Hepatic stellate cell (primary cell): ENCODE measurements around the gene CCDC33.
"Not testable (repeated sequence)": the region's sequence is repeated elsewhere in the genome, so short reads cannot be mapped to it uniquely, and the experiment has no call there.

Source experiments
- DNase-seq: peaks from one replicate; pipeline ENCODE4 v3.0.0; 2011; ENCODE audit warnings: low spot score

Gene CCDC33

DNA sequence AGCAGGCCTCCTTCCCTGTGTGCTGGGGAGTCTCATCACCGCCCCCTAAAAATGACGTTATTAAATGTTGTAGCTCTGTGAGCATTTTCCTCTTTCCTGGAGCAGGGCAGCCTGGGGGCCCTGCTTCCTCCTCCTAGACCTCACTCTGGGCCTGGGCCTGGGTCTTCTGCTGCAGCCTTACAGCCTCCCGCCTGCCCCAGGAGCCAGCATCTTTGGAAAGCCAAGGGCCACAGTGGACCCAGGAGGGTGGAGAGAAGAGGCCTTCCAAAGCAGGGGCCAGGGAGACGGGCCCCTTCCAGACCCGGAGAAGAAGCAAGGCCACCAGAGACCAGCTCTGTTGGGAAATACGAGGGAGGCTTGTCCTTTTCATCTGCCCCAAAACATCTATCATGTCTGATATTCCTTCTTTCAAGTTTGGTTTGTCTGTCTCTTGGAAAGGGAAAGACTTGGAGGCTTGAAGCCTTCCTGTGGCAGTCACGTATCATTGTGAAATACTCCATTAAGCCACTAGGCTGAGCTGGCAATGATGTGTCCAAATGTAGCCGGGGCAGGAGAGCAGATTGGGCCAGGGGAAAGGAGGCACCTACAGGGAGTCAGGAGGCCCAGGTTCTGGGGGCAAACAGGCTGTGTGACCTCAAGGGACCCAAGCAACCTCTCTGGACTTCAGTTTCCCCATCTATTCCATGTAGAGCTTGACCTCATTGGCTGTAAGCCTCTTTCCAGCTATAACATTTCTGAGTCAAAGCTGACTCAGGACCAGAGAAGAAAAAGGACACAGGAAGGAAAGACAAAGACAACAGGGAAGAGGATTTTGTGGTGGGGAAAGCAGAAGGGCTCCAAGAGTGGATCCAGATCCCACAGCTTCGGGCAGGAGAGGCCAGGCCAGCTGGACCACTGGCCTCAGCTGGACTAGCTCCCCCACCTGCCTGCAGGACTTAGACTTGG is 100.2 kb downstream of the CCDC33 start:
- peak; percentile 54 for DNase-seq

DNA sequence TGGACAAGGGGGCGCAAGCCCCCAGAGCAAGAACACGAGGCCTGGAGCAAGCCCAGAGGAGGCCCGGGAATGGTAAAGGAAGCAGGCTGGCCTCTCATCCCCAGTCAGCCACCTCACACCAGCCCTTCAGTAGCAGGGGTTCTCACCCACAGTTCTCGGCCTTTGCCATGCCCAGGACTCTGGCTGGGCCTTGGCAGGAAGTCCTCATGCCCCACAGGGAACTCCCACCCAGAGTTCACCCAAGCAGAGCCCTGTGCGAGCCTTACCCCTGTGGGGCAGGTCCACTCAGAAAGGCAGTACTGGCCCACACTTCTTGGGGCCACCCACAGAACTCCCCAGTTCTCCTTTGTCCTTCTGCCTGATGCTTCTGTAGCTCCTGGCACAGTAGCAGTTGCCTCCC is 101.0 kb downstream of the CCDC33 start:
- DNase-seq = no peak

DNA sequence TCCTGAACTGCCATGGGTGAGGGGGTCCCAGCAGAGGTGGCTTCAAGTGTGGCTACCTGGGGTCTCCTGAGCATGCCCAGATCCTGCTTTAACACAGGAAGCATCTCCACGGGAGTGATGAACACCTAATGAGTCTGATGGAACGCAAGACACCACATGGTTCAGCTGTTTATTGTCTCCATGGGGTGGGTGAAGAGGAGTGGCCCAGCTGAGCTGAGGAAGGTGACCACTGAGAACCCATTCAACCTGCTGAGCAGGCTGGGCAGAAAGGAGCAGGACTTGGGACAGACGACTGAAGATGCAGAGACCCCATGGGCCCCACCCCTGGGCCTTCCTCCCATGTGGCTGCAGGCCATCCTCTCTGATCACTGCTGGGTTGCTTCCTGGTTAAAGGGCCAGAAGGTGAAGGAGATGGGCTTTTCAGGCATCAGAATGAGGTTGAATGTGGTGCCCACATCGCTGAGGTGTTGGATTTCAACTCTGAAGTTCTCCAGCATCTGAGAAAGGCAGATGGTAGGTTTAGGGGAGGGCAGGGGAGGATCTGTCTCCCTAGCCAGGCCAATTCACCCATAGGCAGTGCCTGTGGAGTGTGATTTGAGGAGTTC is 101.6 kb downstream of the CCDC33 start:
- no peak for DNase-seq

DNA sequence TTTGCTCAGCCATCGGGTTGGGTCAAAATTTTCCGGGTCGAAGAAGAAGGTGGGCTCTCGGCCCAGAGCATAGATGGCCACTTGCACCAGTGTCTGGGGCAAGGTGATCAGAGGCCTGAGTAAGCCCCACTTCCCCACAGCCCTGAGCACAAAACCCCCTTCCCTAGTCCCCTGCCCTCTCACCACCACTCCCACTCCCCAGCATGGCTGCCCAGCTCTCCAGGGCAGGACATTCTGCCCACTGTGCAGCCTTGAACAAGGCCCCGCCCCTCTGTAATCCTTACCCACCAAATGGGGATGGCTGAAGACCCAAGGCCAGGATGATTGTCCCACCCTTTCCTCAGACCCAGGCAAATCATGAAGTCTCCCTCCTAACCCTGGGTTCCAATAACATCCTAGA is 102.5 kb downstream of the CCDC33 start:
- DNase-seq = no peak

DNA sequence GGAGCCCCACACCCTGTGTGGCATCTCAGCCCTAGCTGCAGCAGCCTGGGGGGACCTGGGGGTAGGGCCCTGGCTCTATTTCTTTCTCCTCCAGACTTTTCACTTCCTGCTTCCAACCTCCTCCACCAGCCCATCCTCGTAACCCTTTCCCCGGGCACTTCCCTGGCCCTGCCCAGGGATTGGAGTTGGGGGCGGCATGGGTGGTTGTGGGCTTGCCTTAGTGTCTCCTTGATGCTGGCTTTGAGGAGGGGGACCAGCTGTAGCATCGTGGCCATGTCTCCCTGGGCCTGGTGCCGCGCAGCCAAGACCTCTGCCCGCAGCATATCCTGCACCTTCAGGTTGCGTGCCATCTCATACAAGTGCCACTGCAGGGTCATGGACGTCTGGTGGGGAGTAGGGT is 103.2 kb downstream of the CCDC33 start:
- no peak for DNase-seq

DNA sequence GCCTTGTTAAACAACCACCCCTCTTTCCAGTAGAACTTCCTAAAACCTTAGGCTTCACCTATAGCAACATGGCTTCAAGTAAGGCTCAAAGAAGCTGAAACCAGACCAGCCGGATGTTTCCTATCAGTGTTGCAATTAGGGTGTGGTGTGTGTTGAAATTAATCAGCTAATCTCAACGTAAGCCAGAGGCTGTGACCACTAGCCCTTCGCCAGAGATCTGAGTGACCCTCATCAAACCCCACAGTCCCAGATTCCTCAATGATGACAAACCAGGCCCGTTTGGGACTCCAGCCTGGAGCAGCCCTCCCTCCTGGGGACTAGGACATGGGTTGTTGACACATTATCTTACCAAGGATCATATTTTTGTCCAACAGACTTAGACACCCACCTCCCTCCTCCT is 104.0 kb downstream of the CCDC33 start:
- DNase-seq = peak; percentile 65

DNA sequence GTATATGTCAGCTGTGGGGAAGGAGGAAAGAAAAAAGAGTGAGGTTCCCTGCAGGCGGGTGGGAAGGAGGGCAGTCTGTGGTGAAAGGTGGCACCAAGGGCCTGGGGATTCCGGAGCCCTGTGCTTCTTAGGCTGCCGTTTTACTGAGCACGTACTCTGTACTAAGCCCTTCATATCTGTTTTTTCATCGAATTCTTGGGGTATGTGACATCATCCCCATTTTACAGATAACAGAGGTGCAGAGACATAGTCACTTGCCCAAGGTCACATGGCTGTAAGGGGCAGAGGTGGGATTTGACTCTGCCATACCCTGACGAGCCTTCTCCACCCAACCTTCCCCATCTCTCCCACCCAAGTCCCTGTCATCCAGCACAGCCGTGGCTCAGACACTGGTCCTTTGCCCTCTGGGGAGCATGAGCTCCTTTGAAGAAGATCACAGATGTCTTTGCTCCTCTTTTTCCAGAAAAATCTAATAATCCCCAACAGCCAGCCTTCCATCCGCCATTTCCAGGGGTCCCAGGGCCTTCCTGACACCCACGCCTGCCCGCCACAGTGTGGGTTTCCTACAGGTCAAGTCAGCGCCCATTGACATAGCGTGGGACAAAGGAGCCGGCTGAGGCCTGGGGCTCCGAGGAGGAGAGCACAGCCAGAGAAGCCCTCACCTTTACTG is 107.1 kb downstream of the CCDC33 start:
- DNase-seq = no peak

DNA sequence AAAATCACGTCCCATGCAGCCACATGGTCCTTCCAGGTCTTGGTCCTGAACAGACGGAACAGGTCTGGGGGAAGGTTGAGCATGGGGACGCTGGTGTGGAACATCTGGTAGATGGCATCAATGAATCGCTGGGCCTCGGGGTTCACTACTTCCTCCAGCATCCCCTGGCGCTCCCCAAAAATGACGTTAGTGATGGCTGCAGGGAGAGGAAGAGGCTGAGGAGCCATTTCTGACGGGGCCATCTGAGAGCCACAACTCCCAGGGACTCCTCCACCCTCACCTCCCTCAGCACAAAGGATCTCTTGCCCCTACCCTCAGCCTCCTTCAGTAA is 107.6 kb downstream of the CCDC33 start:
- DNase-seq = no peak

DNA sequence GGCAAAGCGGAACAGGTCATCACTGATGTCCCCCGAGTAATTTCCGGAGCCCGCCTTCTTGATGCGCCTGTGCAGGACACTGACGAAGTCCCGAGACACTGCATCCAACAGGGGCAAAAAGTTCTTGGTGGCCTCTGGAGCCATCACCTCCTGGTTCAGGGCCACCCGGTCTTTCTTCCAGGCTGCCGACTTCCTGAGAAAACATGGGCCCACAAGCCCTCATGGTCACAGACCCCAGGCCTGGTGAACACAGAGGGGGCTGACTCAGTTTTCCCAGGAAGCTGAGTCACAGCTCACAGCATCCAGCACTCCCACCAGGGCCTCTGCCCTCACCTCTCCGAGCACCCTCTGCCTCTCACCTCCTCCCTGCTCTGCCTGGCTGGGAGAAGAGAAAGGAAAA is 108.9 kb downstream of the CCDC33 start:
- DNase-seq = no peak

DNA sequence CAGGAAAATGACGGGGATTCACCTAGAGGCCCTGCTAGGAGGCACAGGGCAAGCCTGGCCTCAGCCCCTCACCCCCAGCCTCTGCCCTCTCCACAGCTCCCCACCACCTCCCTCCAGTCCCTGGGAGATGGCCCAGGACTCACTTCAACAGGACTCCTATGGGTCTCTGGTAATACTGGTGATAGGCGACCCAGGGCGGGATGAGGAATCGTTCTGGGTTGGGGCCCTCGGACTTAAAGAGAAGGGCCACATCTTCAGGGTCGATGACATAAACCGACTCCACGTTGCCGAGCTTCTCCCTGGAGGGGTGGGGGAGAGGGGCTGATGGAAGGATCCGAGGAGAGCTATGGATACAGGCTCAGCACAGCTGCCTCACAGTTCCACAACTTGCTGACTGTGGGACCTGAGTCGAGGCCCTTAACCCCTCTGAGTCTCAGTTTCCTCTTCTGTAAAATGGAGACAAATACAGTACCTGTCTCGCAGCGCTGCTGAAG is 111.7 kb downstream of the CCDC33 start:
- no peak for DNase-seq

DNA sequence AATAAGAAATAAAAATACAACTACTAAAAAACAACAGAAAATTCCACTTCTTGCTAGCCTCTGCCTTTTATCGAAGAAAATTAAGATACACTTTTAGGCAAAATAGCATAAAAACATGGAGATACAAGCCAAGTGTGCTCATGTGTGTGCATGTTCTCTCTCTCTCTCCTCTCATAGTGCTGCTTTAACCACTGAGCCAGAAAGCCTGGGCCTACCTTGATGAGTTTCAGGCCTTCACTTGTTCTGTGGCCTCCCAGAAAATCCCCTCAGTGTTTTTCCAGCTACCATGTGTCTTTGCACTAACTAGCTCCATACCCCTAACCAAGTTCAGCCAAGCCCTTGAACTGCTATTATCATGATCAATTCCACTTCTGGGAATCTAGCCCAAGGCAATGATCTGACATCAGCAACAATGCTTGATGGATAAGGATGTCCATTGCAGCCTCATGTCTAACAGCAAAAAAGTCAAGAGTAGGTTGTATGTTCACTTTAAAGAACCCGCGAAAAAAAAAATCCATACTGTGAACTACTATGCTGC is 113.2 kb downstream of the CCDC33 start:
- DNase-seq = no peak

DNA sequence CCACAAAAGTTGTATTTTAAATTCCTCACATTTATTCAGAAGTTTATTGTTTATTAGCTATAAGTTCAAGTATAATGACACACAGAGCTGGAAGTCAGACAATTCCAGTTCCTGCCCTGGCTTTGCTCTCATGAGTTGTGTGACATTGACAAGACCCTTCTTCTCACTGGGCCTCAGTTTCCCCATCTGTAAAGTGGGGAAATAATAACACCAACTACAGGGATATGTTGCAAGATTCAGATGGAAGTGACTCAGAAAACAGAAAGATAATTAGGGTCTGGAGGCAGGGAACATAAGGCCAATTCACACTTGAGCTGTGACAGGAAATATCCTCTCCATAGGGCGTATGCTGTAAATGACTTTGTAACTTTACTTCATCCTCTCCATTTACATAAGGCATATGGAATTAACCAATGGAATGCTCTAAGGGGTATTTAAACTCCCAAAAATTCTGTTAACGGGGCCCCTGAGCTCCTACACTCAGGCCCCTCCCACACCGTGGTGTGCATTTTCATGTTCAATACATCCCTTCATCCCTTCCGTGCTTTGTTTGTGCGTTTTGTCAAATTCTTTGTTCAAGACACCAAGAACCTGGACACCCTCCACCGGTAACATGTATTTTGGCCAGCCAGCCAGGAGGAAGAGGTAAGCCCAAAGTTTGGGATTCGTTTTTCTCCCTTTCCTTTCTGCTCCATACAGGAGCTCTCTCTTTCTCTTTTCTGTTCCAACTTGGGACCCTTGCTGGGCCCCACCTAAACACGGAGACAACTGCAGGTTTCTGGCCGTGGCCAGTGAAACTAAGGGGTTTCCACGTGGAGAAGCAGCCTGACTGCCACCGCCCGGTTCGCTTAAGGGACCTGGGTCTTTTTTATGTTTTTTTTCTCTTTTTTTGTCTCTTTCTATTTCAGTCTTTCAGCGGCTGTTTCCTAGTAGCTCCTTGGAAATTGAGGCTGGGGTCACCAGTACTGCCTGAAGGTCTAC is 114.5 kb downstream of the CCDC33 start:
- DNase-seq = no peak

DNA sequence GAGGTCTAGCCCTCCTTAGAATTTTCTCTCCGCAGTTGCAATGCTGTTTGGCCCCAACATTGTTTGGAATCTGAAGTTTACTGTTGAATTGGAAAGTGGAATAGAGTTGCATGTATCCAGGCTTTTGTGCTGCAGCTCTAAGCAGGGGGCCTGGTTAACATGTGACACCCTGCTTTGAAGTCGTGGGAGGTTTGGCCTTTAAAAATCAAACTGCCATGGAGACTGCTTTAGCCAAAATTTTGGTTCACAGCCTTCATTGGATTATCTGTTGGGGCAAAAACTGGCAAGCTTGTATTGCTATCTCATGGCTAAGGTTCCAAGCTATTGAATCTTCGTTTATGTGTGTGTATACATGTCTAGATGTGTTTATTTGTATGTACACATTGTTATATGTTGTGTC is 115.5 kb downstream of the CCDC33 start:
- no peak for DNase-seq

DNA sequence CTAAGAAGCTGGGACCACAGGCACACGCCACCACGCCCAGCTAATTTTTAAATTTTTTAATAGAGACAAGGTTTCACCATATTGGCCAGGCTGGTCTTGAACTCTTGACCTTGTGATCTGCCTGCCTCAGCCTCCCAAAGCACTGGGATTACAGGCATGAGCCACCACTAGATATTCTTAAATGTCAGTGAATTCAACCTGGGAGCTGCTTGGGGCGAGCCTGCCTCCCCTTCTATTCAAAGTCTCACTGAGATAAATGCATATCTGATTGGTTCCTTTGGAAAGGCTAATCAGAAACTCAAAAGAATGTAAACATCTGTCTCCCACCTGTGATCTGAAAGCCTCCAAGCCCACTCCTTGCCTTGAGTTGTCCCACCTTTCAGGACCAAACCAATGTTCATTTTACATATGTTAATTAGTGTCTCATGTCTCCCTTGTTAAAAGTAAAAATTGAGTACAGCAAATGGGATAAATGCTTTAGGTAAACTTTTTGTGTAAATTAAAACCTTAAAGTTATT is 116.3 kb downstream of the CCDC33 start:
- DNase-seq = no peak

DNA sequence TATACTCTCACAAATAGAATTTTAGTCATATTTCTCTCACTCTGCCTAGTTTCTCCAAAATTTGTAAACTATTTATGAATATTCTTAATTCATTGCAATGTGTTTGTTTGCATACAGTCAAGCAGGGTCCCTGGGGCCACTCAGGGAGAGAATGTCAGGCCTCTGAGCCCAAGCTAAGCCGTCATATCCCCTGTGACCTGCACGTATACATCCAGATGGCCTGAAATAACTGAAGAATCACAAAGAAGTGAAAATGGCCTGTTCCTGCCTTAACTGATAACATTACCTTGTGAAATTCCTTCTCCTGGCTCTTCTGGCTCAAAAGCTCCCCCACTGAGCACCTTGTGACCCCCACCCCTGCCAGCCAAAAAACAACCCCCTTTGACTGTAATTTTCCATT is 117.9 kb downstream of the CCDC33 start:
- DNase-seq = not testable (repeated sequence)

DNA sequence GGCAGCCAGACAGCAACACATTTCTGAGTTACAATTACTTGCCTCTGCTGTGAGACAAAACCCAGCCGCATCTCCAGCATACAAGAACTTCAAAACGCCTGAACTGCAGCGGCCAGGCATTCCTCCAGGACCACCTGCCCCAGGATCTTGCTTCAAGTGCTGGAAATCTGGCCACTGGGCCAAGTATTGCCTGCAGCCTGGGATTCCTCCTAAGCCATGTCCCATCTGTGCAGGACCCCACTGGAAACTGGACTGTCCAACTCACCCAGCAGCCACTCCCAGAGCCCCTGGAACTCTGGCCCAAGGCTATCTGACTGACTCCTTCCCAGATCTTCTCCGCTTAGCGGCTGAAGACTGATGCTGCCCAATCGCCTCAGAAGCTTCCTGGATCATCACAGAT is 119.9 kb downstream of the CCDC33 start:
- not testable (repeated sequence) for DNase-seq

DNA sequence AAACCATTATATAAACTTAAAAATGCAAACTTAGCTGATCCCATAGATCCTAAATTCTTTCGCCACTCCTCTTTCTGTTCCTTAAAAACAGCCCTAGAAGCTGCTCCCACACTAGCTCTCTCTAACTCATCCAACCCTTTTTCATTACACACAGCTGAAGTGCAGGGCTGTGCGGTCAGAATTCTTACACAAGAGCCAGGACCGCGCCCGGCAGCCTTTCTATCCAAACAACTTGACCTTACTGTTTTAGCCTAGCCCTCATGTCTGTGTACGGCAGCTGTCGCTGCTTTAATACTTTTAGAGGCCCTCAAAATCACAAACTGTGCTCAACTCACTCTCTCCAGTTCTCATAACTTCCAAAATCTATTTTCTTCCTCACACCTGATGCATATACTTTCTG is 121.4 kb downstream of the CCDC33 start:
- not testable (repeated sequence) for DNase-seq

DNA sequence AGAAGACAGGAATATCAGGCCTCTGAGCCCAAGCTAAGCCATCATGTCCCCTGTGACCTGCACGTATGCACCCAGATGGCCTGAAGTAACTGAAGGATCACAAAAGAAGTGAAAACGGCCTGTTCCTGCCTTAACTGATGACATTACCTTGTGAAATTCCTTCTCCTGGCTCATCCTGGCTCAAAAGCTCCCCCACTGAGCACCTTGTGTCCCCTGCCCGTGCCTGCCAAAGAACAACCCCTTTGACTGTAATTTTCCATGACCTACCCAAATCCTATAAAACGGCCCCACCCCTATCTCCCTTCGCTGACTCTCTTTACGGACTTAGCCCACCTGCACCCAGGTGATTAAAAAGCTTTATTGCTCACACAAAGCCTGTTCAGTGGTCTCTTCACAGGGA is 123.2 kb downstream of the CCDC33 start:
- DNase-seq = not testable (repeated sequence)

DNA sequence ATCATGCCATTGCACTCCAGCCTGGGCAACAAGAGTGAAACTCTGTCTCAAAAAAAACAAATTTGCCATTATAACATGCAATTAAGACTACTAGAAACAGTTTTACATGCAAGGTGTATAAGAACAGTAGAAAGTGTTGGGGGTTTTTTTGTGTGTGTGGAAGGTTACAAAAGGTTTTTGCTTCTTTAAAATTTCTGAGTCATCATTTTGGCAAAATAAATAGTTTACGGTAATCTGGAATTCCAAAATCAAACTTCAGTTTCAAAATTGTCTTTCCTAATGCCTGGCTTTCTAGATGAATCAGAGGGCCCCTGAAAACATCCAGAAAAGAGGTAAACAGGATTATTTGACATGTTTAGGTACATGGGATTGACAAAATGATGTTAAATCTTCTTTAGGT is 124.7 kb downstream of the CCDC33 start:
- not testable (repeated sequence) for DNase-seq

DNA sequence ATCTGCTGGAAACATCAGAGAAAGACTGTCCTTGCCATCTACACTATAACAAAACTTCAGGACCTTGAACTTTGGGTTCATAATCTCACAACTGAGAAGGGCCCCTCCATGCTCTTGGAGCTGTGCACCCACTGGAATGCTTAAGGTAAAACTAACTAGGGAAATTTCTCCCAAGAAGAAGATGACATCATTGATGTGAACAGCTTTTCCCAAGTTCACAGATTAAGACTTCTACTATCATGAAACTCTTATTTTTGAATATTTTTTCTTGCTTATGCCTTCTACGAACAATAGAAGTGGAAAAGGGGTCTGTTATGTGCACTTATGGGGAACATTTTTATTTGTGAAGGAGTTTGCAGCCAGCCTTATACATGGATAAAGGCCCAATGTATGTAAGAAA is 126.4 kb downstream of the CCDC33 start:
- no peak for DNase-seq

DNA sequence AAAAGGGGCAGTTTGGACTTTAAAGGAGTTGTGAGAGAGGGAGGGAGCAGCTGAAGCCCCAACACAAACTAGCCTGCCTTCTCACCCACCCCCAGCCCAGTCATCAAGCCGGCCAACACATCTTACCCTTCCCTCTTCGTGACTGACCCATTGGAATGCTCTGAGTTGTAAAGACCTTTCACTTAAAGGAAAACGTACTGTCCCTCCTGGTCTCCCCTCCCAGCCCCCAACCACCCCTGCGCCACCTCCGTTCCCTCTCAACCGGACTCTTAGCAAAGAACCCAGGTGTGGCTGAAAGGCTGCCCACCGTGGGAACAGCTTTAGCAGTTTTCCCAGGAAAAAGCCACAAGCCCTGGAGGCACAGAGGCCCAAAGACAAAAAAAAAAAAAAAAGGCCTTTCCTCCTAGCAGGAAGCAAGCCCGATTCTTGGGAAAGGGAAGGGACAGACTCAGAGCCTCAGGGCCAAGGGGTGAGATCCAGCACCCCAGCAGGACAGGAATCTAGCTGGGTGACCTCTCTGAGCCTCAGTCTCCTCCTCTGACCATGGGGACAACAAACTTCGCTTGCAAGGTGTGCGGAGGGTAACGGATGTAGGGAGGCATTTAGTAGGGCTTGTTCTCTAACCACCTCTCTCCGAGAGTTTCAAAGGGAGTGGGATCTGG is 128.9 kb downstream of the CCDC33 start:
- peak; percentile 8 for DNase-seq
